ENCODE measurements around the gene DTX1.
A peak's percentile ranks its signal among the peaks of the same experiment; 100 is the strongest.

DNA sequence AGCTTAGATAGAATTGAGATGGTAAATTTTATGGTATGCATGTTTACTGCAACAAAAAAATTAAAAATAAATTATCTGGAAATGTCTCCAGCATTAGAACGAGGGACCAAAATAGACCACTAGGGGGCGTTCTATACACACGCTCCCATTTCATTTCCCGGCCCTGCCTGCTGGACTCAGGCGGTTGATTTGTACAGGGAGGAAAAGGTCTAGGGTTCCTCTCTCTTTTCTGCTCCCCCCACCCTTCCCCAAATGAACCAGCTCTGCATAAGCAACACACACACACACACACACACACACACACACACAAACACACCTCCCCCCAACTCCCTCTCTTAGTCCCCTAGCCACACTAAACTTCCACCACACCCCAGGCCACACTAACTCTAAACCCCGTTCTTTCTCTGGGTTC is 7.8 kb upstream of the DTX1 start:
- no peak for TF ChIP-seq POLR2A (IDR thresholded peaks at IDR 0.05)
- TF ChIP-seq, protein P1, sequence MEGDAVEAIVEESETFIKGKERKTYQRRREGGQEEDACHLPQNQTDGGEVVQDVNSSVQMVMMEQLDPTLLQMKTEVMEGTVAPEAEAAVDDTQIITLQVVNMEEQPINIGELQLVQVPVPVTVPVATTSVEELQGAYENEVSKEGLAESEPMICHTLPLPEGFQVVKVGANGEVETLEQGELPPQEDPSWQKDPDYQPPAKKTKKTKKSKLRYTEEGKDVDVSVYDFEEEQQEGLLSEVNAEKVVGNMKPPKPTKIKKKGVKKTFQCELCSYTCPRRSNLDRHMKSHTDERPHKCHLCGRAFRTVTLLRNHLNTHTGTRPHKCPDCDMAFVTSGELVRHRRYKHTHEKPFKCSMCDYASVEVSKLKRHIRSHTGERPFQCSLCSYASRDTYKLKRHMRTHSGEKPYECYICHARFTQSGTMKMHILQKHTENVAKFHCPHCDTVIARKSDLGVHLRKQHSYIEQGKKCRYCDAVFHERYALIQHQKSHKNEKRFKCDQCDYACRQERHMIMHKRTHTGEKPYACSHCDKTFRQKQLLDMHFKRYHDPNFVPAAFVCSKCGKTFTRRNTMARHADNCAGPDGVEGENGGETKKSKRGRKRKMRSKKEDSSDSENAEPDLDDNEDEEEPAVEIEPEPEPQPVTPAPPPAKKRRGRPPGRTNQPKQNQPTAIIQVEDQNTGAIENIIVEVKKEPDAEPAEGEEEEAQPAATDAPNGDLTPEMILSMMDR (IDR thresholded peaks at IDR 0.05), result peak; percentile 85 to 98 (median 89)
